H9 (cell line): Measurements from ENCODE around the gene FRY. TPM values are rescaled to one million over a fixed set of nuclear protein-coding genes. Genes with fewer than 3 reads are reported as not detected.
A peak's percentile ranks its signal among the peaks of the same experiment; 100 is the strongest.

Experiments used
- DNase-seq: peaks from one replicate; pipeline ENCODE4 v3.0.0-alpha.2; 2017
- H2AFZ ChIP-seq: one replicate; pipeline ENCODE4 v1.6.1; 2013; ENCODE audit warnings: mild to moderate bottlenecking, low read length, control low read depth, moderate library complexity
- H2AK5ac ChIP-seq: 2 replicates; pipeline ENCODE4 v1.6.1; 2013; ENCODE audit warnings: low read length, control low read depth, mixed read lengths; ENCODE audit not compliant: insufficient read length
- H2BK120ac ChIP-seq: one replicate; pipeline ENCODE4 v1.6.1; 2013; ENCODE audit warnings: low read depth, mild to moderate bottlenecking, low read length, control low read depth, inconsistent platforms; ENCODE audit not compliant: poor library complexity, severe bottlenecking
- H2BK12ac ChIP-seq: 2 replicates; pipeline ENCODE4 v1.6.1; 2013; ENCODE audit warnings: low read length, control low read depth, mixed read lengths, low read depth; ENCODE audit not compliant: insufficient read length
- H2BK15ac ChIP-seq: 2 replicates; pipeline ENCODE4 v1.6.1; 2013; ENCODE audit warnings: low read depth, low read length, control low read depth
- H2BK20ac ChIP-seq: one replicate; pipeline ENCODE4 v1.6.1; 2013; ENCODE audit warnings: low read depth, mild to moderate bottlenecking, low read length, control low read depth, inconsistent platforms; ENCODE audit not compliant: poor library complexity, severe bottlenecking
- H2BK5ac ChIP-seq: 2 replicates; pipeline ENCODE4 v1.6.1; 2013; ENCODE audit warnings: low read length, control low read depth, mixed read lengths; ENCODE audit not compliant: insufficient read length
- H3K14ac ChIP-seq: 2 replicates; pipeline ENCODE4 v1.6.1; 2013; ENCODE audit warnings: low read length, control low read depth; ENCODE audit not compliant: insufficient read depth
- H3K18ac ChIP-seq: 2 replicates; pipeline ENCODE4 v1.6.1; 2013; ENCODE audit warnings: low read depth, mild to moderate bottlenecking, mixed read lengths, low read length, control low read depth; ENCODE audit not compliant: insufficient read length
- H3K23ac ChIP-seq: 2 replicates; pipeline ENCODE4 v1.6.1; 2013; ENCODE audit warnings: low read length, control low read depth, mixed read lengths, low read depth; ENCODE audit not compliant: insufficient read length
- H3K23me2 ChIP-seq: 2 replicates; pipeline ENCODE4 v1.6.1; 2013; ENCODE audit warnings: low read depth, mild to moderate bottlenecking, mixed read lengths, low read length, control low read depth; ENCODE audit not compliant: insufficient read length, poor library complexity, severe bottlenecking
- H3K27ac ChIP-seq: 2 replicates; pipeline ENCODE4 v1.5.1; 2013; ENCODE audit warnings: low read length, control low read depth, mixed read lengths, low read depth; ENCODE audit not compliant: insufficient read length
- H3K27me3 ChIP-seq: 2 replicates; pipeline ENCODE4 v1.6.1; 2013; ENCODE audit warnings: low read length, control low read depth, inconsistent platforms; ENCODE audit not compliant: insufficient read depth
- H3K4ac ChIP-seq: 2 replicates; pipeline ENCODE4 v1.6.1; 2013; ENCODE audit warnings: low read depth, mild to moderate bottlenecking, control low read depth, inconsistent platforms, low read length, moderate library complexity
- H3K4me1 ChIP-seq: 2 replicates; pipeline ENCODE4 v1.6.1; 2013; ENCODE audit warnings: low read length, control low read depth, inconsistent platforms; ENCODE audit not compliant: insufficient read depth
- H3K4me2 ChIP-seq: 2 replicates; pipeline ENCODE4 v1.6.1; 2013; ENCODE audit warnings: low read length, control low read depth, mixed read lengths; ENCODE audit not compliant: insufficient read length, insufficient read depth
- H3K56ac ChIP-seq: 2 replicates; pipeline ENCODE4 v1.6.1; 2013; ENCODE audit warnings: low read depth, mild to moderate bottlenecking, mixed read lengths, low read length, control low read depth; ENCODE audit not compliant: insufficient read length
- H3K79me1 ChIP-seq: 2 replicates; pipeline ENCODE4 v1.6.1; 2013; ENCODE audit warnings: low read depth, mild to moderate bottlenecking, moderate library complexity, low read length, control low read depth, inconsistent platforms; ENCODE audit not compliant: insufficient read depth, poor library complexity, severe bottlenecking
- H3K79me2 ChIP-seq: 2 replicates; pipeline ENCODE4 v1.6.1; 2013; ENCODE audit warnings: low read length, control low read depth, inconsistent platforms; ENCODE audit not compliant: insufficient read depth
- H3K9ac ChIP-seq: 2 replicates; pipeline ENCODE4 v1.6.1; 2013; ENCODE audit warnings: low read length, control low read depth, mixed read lengths; ENCODE audit not compliant: insufficient read length; ENCODE audit errors: extremely low read depth
- H3K9me3 ChIP-seq: one replicate; pipeline ENCODE4 v1.6.1; 2013; ENCODE audit warnings: low read depth, low read length, inconsistent platforms; ENCODE audit not compliant: control insufficient read depth
- H3T11ph ChIP-seq: one replicate; pipeline ENCODE4 v1.6.1; 2013; ENCODE audit warnings: mild to moderate bottlenecking, low read length, control low read depth, inconsistent platforms
- H4K20me1 ChIP-seq: one replicate; pipeline ENCODE4 v1.6.1; 2013; ENCODE audit not compliant: control insufficient read depth, insufficient read length, insufficient read depth
- H4K5ac ChIP-seq: 2 replicates; pipeline ENCODE4 v1.6.1; 2013; ENCODE audit warnings: low read depth, mild to moderate bottlenecking, mixed read lengths, low read length, control low read depth; ENCODE audit not compliant: insufficient read length
- H4K8ac ChIP-seq: replicated peaks from 2 replicates; pipeline ENCODE4 v1.6.1; 2013; ENCODE audit warnings: low read length, control low read depth, mixed read lengths, low read depth; ENCODE audit not compliant: insufficient read length
- H4K91ac ChIP-seq: 2 replicates; pipeline ENCODE4 v1.6.1; 2013; ENCODE audit warnings: low read depth, mild to moderate bottlenecking, moderate library complexity, mixed read lengths, low read length, control low read depth; ENCODE audit not compliant: insufficient read length
- H3K27ac Mint-ChIP-seq, 3 experiments: 2 replicates in 2 of 3; 3 replicates in 1 of 3; pipeline ENCODE4 v1.8.0; 2020 to 2021; ENCODE audit warnings: mixed read lengths in 3 of 3, mild to moderate bottlenecking in 1 of 3, moderate library complexity in 1 of 3
- H3K27me3 Mint-ChIP-seq: 2 replicates; pipeline ENCODE4 v1.8.0; 2021; ENCODE audit warnings: low read depth, mild to moderate bottlenecking, moderate library complexity, mixed read lengths
- H3K36me3 Mint-ChIP-seq, 3 experiments: 2 replicates in 2 of 3; 3 replicates in 1 of 3; pipeline ENCODE4 v1.8.0; 2020 to 2021; ENCODE audit warnings: low read depth in 3 of 3, mixed read lengths in 3 of 3; ENCODE audit not compliant: insufficient read depth in 1 of 3
- H3K4me1 Mint-ChIP-seq, 2 experiments: 2 replicates each; pipeline ENCODE4 v1.8.0; 2020; ENCODE audit warnings: mixed read lengths in 2 of 2
- H3K4me3 Mint-ChIP-seq, 2 experiments: 2 replicates in 1 of 2; 3 replicates in 1 of 2; pipeline ENCODE4 v1.8.0; 2020 to 2021; ENCODE audit warnings: mild to moderate bottlenecking in 2 of 2, mixed read lengths in 2 of 2, moderate library complexity in 1 of 2
- H3K9me3 Mint-ChIP-seq, 2 experiments: 2 replicates in 1 of 2; 3 replicates in 1 of 2; pipeline ENCODE4 v1.8.0; 2020; ENCODE audit warnings: mild to moderate bottlenecking in 2 of 2, mixed read lengths in 2 of 2, moderate library complexity in 1 of 2
- CTCF ChIP-seq: fragments of 200-600 bp; sonication (generic); conservative IDR thresholded peaks from 3 replicates; pipeline ENCODE4 v1.8.0; 2021; ENCODE audit warnings: antibody characterized with exemption, mild to moderate bottlenecking
- WGBS: extraction: QIAGEN DNeasy Blood & Tissue Kit; methylation state at CpG from one replicate; pipeline ENCODE4 v1.1.7; 2013; ENCODE audit warnings: missing lambda C conversion rate, low lambda C conversion rate, mixed read lengths; ENCODE audit not compliant: insufficient read length; ENCODE audit errors: extremely low coverage; 5-methylcytosine and 5-hydroxymethylcytosine counted together
- total RNA-seq: library from RNA; stranded (reverse); gene quantifications from 2 replicates; pipeline ENCODE4 v1.2.1, GENCODE V29; 2021

FRY gene
- total RNA-seq, 1 experiment from 2014 or later = 5.2 TPM

GRCh38 chr13:32165796-32166195, 134.2 kb downstream of the FRY start:
- H3K4me1 ChIP-seq = no peaks in the 10 kb centered on the region

More at GRCh38 chr13:32165796-32166195, 134.2 kb downstream of the FRY start:
- TF ChIP-seq CTCF = no peak
- no peak overlapping the region for H4K8ac ChIP-seq
- H4K5ac ChIP-seq = no peak overlapping the region
- H3K4ac ChIP-seq = no peak overlapping the region
- Mint-ChIP-seq H3K9me3 (no peaks in the 10 kb centered on the region), H3K4me3 (no peak overlapping the region), H3K27me3 (no peaks in the 10 kb centered on the region), H3K27ac (peak overlapping the region in 1 of 3 experiments; percentile 62; a peak in 2 of 7 replicates), H3K4me1 (peaks cover 0 to 5% of the 10 kb centered on the region in 2 experiments; a peak in 2 of 4 replicates), H3K36me3 (peaks cover 1 to 7% (median 5%) of the 10 kb centered on the region in 3 experiments; a peak in 4 of 7 replicates)
- no peak overlapping the region for H2AK5ac ChIP-seq
- H2BK15ac ChIP-seq = no peak overlapping the region
- H3K18ac ChIP-seq = no peak overlapping the region
- no peak overlapping the region for H2BK5ac ChIP-seq
- no peaks in the 10 kb centered on the region for H3K23me2 ChIP-seq
- no peak for DNase-seq
- H3K23ac ChIP-seq = no peak overlapping the region
- H3K56ac ChIP-seq = no peak overlapping the region
- H3K27ac ChIP-seq = no peak overlapping the region
- no peak overlapping the region for H3K4me2 ChIP-seq
- H3K14ac ChIP-seq = no peak overlapping the region
- no peaks in the 10 kb centered on the region for H3K27me3 ChIP-seq
- H2BK20ac ChIP-seq = no peak overlapping the region
- no peak overlapping the region for H2BK12ac ChIP-seq
- H3K9me3 ChIP-seq = no peaks in the 10 kb centered on the region
- no peak overlapping the region for H3T11ph ChIP-seq
- no peak overlapping the region for H4K91ac ChIP-seq
- WGBS = no CpG with 5 or more reads among the region's 5 CpGs
- H3K79me2 ChIP-seq = no peaks in the 10 kb centered on the region
- no peaks in the 10 kb centered on the region for H3K79me1 ChIP-seq
- H3K9ac ChIP-seq = no peak overlapping the region
- H2AFZ ChIP-seq = no peak overlapping the region
- no peaks in the 10 kb centered on the region for H4K20me1 ChIP-seq
- H2BK120ac ChIP-seq = no peak overlapping the region
